Esophagus muscularis mucosa (tissue), 4 donors: ENCODE results near the gene HBP1.

Experiments used
- EP300 ChIP-seq: sonication (generic); formaldehyde crosslinking; IDR thresholded peaks from one replicate; pipeline ENCODE4 v1.6.1; 2017; ENCODE audit warnings: antibody characterized with exemption
- POLR2A ChIP-seq: fragments of 450-650 bp; IDR thresholded peaks from one replicate; pipeline ENCODE4 v1.6.1; 2017; ENCODE audit warnings: antibody characterized with exemption, moderate library complexity, mild to moderate bottlenecking, low read depth
- POLR2AphosphoS5 ChIP-seq, 2 donors: sonication (generic); formaldehyde crosslinking; IDR thresholded peaks; one replicate each; pipeline ENCODE4 v1.6.1; 2017; ENCODE audit warnings: antibody characterized with exemption in 2 of 2
- TF ChIP-seq, protein P1 (sequence below), 3 experiments: fragments of 200-600 bp in 2 of 3; fragments of 450-650 bp in 1 of 3; sonication (generic) in 2 of 3; IDR thresholded peaks; one replicate each; pipeline ENCODE4 v1.5.1; 2017 to 2019; ENCODE audit warnings: antibody characterized with exemption in 3 of 3, mild to moderate bottlenecking in 2 of 3, moderate library complexity in 1 of 3

GRCh38 chr7:107242267-107242666 lies 73.5 kb downstream of the HBP1 start:
- TF ChIP-seq, protein P1, sequence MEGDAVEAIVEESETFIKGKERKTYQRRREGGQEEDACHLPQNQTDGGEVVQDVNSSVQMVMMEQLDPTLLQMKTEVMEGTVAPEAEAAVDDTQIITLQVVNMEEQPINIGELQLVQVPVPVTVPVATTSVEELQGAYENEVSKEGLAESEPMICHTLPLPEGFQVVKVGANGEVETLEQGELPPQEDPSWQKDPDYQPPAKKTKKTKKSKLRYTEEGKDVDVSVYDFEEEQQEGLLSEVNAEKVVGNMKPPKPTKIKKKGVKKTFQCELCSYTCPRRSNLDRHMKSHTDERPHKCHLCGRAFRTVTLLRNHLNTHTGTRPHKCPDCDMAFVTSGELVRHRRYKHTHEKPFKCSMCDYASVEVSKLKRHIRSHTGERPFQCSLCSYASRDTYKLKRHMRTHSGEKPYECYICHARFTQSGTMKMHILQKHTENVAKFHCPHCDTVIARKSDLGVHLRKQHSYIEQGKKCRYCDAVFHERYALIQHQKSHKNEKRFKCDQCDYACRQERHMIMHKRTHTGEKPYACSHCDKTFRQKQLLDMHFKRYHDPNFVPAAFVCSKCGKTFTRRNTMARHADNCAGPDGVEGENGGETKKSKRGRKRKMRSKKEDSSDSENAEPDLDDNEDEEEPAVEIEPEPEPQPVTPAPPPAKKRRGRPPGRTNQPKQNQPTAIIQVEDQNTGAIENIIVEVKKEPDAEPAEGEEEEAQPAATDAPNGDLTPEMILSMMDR (IDR thresholded peaks at IDR 0.05) = no peak
- TF ChIP-seq POLR2AphosphoS5 (IDR thresholded peaks at IDR 0.05) = no peak
- no peak for TF ChIP-seq POLR2A
- no peak for TF ChIP-seq EP300
